Measurements from ENCODE around the gene ATP7B.

The ATP7B gene

DNA sequence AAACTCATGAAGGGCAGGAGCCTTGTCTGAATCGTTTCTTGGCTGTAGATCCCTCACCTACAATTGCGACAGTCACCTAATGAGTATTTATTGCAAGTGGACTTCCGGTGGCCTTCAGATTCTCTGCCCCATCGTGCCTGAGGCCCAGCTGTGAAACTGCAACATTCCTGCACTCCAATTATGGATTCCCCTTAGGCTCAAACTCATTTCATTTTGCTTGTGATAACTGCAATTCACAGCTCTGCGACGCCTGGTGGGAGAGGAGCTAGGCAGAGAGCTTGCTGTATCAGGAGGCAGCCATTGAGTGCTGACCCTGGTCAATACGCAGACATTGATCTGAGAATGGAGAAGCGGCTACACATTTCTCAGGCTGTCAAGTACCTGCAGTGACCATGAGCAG, 90.5 kb downstream of the ATP7B start:
- peaks cover 4 to 26% (median 22%) of the 10 kb centered on the region in 10 experiments; a peak in 17 of 20 replicates for H3K4me1 ChIP-seq
- TF ChIP-seq Cebpa-rat (IDR thresholded peaks at IDR 0.05) = no peak
- no peak overlapping the region for H3K27ac ChIP-seq
- no peak overlapping the region for H3K4me3 ChIP-seq
- H3K27me3 ChIP-seq = no peaks in the 10 kb centered on the region
- H3K36me3 ChIP-seq = no peaks in the 10 kb centered on the region
- H3K4me2 ChIP-seq = no peak overlapping the region
- no peaks in the 10 kb centered on the region for H3K9me3 ChIP-seq (replicated peaks in 1 of 11)
- H4K20me1 ChIP-seq = no peaks in the 10 kb centered on the region
- no peak overlapping the region for H3K9ac ChIP-seq

- Histone ChIP-seq H3K9me3 (replicated peaks in 1 of 11) (no peaks in the 10 kb centered on the region), H3K4me2 (no peak overlapping the region), H3K9ac (no peak overlapping the region), H3K27me3 (no peaks in the 10 kb centered on the region), H3K4me1 (peaks cover 4 to 26% (median 22%) of the 10 kb centered on the region in 10 experiments; a peak in 17 of 20 replicates), H3K36me3 (no peaks in the 10 kb centered on the region), H3K4me3 (no peak overlapping the region), H3K27ac (no peak overlapping the region), H4K20me1 (no peaks in the 10 kb centered on the region)
- TF ChIP-seq Cebpa-rat (IDR thresholded peaks at IDR 0.05) = no peak
These were observed 91.0 kb downstream of the ATP7B start for GRCh38 chr13:51920267-51920666.

DNA sequence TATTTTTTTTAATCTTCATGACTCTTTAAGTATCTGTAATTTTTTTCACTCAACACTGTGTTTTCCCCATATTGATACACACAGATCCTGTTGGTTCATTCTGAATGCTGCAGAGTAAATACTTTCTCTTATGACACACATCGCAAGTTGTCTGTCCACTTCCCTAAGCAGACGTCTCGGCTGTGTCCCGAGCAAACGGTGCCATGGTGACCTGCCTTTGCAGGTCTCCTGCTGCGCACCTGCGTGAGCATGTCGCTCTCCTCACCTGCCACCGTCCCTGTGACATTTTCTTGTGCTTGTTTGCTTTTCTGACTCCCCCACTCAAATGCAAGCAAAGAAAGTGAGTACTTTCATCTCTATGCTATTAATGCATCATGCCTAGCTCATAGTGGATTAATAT, 91.7 kb downstream of the ATP7B start:
- Histone ChIP-seq H3K36me3 (no peaks in the 10 kb centered on the region), H4K20me1 (no peaks in the 10 kb centered on the region), H3K4me3 (no peak overlapping the region), H3K4me2 (no peak overlapping the region), H3K9me3 (replicated peaks in 1 of 11) (no peaks in the 10 kb centered on the region), H3K27ac (no peak overlapping the region), H3K9ac (no peak overlapping the region), H3K27me3 (no peaks in the 10 kb centered on the region), H3K4me1 (peaks cover 0 to 24% (median 21%) of the 10 kb centered on the region in 10 experiments; a peak in 16 of 20 replicates)
- TF ChIP-seq Cebpa-rat (IDR thresholded peaks at IDR 0.05) = no peak

GRCh38 chr13:51916962-51917361, 94.3 kb downstream of the ATP7B start:
- H3K27ac ChIP-seq = no peak overlapping the region
- TF ChIP-seq Cebpa-rat (IDR thresholded peaks at IDR 0.05) = no peak
- H3K4me3 ChIP-seq = no peak overlapping the region
- no peak overlapping the region for H3K4me2 ChIP-seq
- no peak overlapping the region for H3K9ac ChIP-seq
- no peaks in the 10 kb centered on the region for H4K20me1 ChIP-seq
- H3K4me1 ChIP-seq = peaks cover 0 to 26% (median 23%) of the 10 kb centered on the region in 10 experiments; a peak in 16 of 20 replicates
- no peaks in the 10 kb centered on the region for H3K36me3 ChIP-seq
- no peaks in the 10 kb centered on the region for H3K27me3 ChIP-seq
- H3K9me3 ChIP-seq (replicated peaks in 1 of 11) = no peaks in the 10 kb centered on the region

DNA sequence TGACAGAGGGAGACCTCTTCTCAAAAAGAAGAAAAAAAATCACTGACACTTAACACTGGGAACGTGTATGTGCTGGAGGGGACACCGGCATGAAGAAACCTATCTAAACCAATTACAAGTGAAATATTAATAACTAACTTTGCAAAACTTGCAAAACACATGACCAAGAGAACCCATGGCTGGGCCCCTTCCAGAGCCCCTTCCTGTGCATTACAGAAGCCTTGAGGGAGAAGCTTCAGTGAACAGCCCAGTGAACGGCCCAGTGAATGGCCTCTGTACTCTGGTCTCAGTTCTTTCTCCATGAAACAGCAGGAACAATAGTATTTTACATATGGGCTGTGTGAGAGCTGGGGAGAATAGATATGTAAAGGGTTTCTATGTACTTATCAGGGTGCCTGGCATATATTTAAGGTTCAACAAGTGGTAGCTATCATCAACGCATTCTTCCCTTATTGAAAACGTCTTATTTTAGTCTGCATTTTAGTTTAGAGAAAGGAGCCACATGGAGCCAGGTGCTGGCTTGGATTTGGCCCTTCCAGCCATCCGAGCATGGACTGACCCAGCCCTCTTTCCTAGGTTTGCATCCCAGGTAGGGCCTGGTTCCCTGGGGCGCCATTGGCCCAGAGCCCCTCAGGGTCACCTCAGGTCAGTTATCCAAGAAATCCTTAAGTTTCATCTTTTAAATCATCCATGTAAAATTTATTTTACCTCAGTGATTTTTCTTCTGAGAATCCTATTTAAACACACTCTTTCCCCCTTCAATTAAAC, 95.0 kb downstream of the ATP7B start:
- no peaks in the 10 kb centered on the region for H3K9me3 ChIP-seq (replicated peaks in 1 of 11)
- no peaks in the 10 kb centered on the region for H4K20me1 ChIP-seq
- no peak overlapping the region for H3K27ac ChIP-seq
- H3K4me3 ChIP-seq = no peak overlapping the region
- peaks cover 0 to 30% (median 26%) of the 10 kb centered on the region in 10 experiments; a peak in 16 of 20 replicates for H3K4me1 ChIP-seq
- H3K4me2 ChIP-seq = no peak overlapping the region
- H3K36me3 ChIP-seq = no peaks in the 10 kb centered on the region
- no peak for TF ChIP-seq Cebpa-rat (IDR thresholded peaks at IDR 0.05)
- no peak overlapping the region for H3K9ac ChIP-seq
- H3K27me3 ChIP-seq = no peaks in the 10 kb centered on the region

DNA sequence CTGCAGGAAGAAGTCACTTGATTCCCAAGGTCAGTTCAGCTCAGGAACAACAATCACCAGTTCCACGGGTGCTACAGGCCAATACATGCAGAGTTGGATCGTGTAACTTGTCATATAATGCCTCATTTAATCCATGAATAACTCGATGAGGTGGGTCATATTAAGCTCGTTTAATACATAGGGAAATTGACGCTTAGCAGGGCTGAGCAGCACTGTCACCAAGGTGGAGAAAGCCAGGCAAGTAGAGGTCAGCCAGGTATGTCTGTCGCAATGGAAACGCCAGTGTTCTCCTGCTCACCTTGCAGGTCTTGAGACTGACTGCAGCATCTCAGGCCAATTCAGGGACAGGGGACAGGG, 97.1 kb downstream of the ATP7B start:
- no peak overlapping the region for H3K4me3 ChIP-seq
- H3K9me3 ChIP-seq (replicated peaks in 1 of 11) = no peaks in the 10 kb centered on the region
- peak overlapping the region in 7 of 11 experiments; percentile 31 to 60 (median 49); a peak in 11 of 22 replicates for H3K4me2 ChIP-seq
- no peak for TF ChIP-seq Cebpa-rat (IDR thresholded peaks at IDR 0.05)
- H3K27me3 ChIP-seq = no peaks in the 10 kb centered on the region
- no peak overlapping the region for H3K9ac ChIP-seq
- no peaks in the 10 kb centered on the region for H3K36me3 ChIP-seq
- peaks cover 0 to 30% (median 26%) of the 10 kb centered on the region in 10 experiments; a peak in 16 of 20 replicates for H3K4me1 ChIP-seq
- H4K20me1 ChIP-seq = no peaks in the 10 kb centered on the region
- H3K27ac ChIP-seq = no peak overlapping the region

- Histone ChIP-seq H3K4me3 (no peak overlapping the region), H3K27me3 (no peaks in the 10 kb centered on the region), H3K4me2 (peak overlapping the region in 8 of 11 experiments; percentile 31 to 60 (median 46); a peak in 16 of 22 replicates), H3K9me3 (replicated peaks in 1 of 11) (no peaks in the 10 kb centered on the region), H3K4me1 (peaks cover 0 to 30% (median 26%) of the 10 kb centered on the region in 10 experiments; a peak in 16 of 20 replicates), H3K9ac (no peak overlapping the region), H3K27ac (no peak overlapping the region), H4K20me1 (no peaks in the 10 kb centered on the region), H3K36me3 (no peaks in the 10 kb centered on the region)
- TF ChIP-seq Cebpa-rat (IDR thresholded peaks at IDR 0.05) = no peak
These were observed 97.7 kb downstream of the ATP7B start for GRCh38 chr13:51913421-51914136.

DNA sequence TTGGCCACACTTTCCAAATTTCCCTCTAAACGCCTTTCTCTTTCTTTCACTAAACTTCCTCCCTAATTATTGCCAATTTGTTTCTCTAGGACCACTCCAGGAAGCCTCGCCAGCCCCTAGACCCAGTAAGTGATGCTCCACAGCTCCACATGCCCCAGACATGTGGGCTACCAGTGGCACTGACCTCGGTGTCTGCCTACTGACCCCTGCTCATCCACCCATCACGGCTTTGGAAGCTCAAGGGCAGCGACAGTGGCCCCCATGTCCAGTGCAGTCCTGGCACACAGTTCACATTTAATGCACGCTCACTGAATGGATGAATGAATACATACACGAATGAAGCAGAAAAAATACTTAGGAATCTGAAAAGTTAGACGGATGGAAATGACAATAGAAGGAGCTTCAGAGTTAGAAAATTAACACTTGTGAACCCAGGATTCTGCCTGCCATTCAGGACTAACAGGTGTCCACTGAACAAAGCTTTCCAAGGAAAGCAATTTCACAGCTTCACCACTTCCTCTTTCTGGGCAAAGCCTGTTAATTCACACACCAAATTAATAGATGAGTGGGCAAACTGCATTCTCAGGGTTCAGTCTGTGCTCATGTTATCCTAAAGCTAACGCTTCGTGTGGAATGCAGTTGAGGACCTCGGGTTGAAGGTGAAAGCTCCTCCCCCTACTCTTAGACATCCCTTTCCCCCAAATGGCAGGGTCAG, 98.6 kb downstream of the ATP7B start:
- Histone ChIP-seq H3K27ac (no peak overlapping the region), H3K9ac (no peak overlapping the region), H4K20me1 (no peaks in the 10 kb centered on the region), H3K4me1 (peaks cover 0 to 30% (median 26%) of the 10 kb centered on the region in 10 experiments; a peak in 16 of 20 replicates), H3K27me3 (no peaks in the 10 kb centered on the region), H3K4me3 (no peak overlapping the region), H3K36me3 (no peaks in the 10 kb centered on the region), H3K4me2 (peak overlapping the region in 8 of 11 experiments; percentile 33 to 60 (median 46); a peak in 14 of 22 replicates), H3K9me3 (replicated peaks in 1 of 11) (no peaks in the 10 kb centered on the region)
- no peak for TF ChIP-seq Cebpa-rat (IDR thresholded peaks at IDR 0.05)

GRCh38 chr13:51912091-51912490, 99.2 kb downstream of the ATP7B start:
- H3K9me3 ChIP-seq (replicated peaks in 1 of 11) = 0 out of 22 replicates have a peak, but pooled peaks cover 0 to 3% (median 0%) of the 10 kb centered on the region in 11 experiments
- no peak overlapping the region for H3K9ac ChIP-seq
- no peak overlapping the region for H3K4me3 ChIP-seq
- peak overlapping the region in 8 of 11 experiments; percentile 2 to 60 (median 43); a peak in 15 of 22 replicates for H3K4me2 ChIP-seq
- no peaks in the 10 kb centered on the region for H4K20me1 ChIP-seq
- peaks cover 0 to 33% (median 29%) of the 10 kb centered on the region in 10 experiments; a peak in 16 of 20 replicates for H3K4me1 ChIP-seq
- no peaks in the 10 kb centered on the region for H3K36me3 ChIP-seq
- no peaks in the 10 kb centered on the region for H3K27me3 ChIP-seq
- H3K27ac ChIP-seq = no peak overlapping the region
- no peak for TF ChIP-seq Cebpa-rat (IDR thresholded peaks at IDR 0.05)

All from BLaER1 treated with 17β-estradiol and CSF1 and Interleukin-3, amounts not matched to agents 10 nM and 100 nM (cell line).